H9 (cell line): ENCODE data around the gene BUD13. TPM values are rescaled to one million over a fixed set of nuclear protein-coding genes. Genes with fewer than 3 reads are reported as not detected.

Experiments
- DNase-seq: peaks from one replicate; pipeline ENCODE4 v3.0.0-alpha.2; 2017
- H2AFZ ChIP-seq: one replicate; pipeline ENCODE4 v1.6.1; 2013; ENCODE audit warnings: mild to moderate bottlenecking, low read length, control low read depth, moderate library complexity
- H2AK5ac ChIP-seq: 2 replicates; pipeline ENCODE4 v1.6.1; 2013; ENCODE audit warnings: low read length, control low read depth, mixed read lengths; ENCODE audit not compliant: insufficient read length
- H2BK120ac ChIP-seq: one replicate; pipeline ENCODE4 v1.6.1; 2013; ENCODE audit warnings: low read depth, mild to moderate bottlenecking, low read length, control low read depth, inconsistent platforms; ENCODE audit not compliant: poor library complexity, severe bottlenecking
- H2BK12ac ChIP-seq: 2 replicates; pipeline ENCODE4 v1.6.1; 2013; ENCODE audit warnings: low read length, control low read depth, mixed read lengths, low read depth; ENCODE audit not compliant: insufficient read length
- H2BK15ac ChIP-seq: 2 replicates; pipeline ENCODE4 v1.6.1; 2013; ENCODE audit warnings: low read depth, low read length, control low read depth
- H2BK20ac ChIP-seq: one replicate; pipeline ENCODE4 v1.6.1; 2013; ENCODE audit warnings: low read depth, mild to moderate bottlenecking, low read length, control low read depth, inconsistent platforms; ENCODE audit not compliant: poor library complexity, severe bottlenecking
- H2BK5ac ChIP-seq: 2 replicates; pipeline ENCODE4 v1.6.1; 2013; ENCODE audit warnings: low read length, control low read depth, mixed read lengths; ENCODE audit not compliant: insufficient read length
- H3K14ac ChIP-seq: 2 replicates; pipeline ENCODE4 v1.6.1; 2013; ENCODE audit warnings: low read length, control low read depth; ENCODE audit not compliant: insufficient read depth
- H3K18ac ChIP-seq: 2 replicates; pipeline ENCODE4 v1.6.1; 2013; ENCODE audit warnings: low read depth, mild to moderate bottlenecking, mixed read lengths, low read length, control low read depth; ENCODE audit not compliant: insufficient read length
- H3K23ac ChIP-seq: 2 replicates; pipeline ENCODE4 v1.6.1; 2013; ENCODE audit warnings: low read length, control low read depth, mixed read lengths, low read depth; ENCODE audit not compliant: insufficient read length
- H3K23me2 ChIP-seq: 2 replicates; pipeline ENCODE4 v1.6.1; 2013; ENCODE audit warnings: low read depth, mild to moderate bottlenecking, mixed read lengths, low read length, control low read depth; ENCODE audit not compliant: insufficient read length, poor library complexity, severe bottlenecking
- H3K27ac ChIP-seq: 2 replicates; pipeline ENCODE4 v1.5.1; 2013; ENCODE audit warnings: low read length, control low read depth, mixed read lengths, low read depth; ENCODE audit not compliant: insufficient read length
- H3K27me3 ChIP-seq: 2 replicates; pipeline ENCODE4 v1.6.1; 2013; ENCODE audit warnings: low read length, control low read depth, inconsistent platforms; ENCODE audit not compliant: insufficient read depth
- H3K4ac ChIP-seq: 2 replicates; pipeline ENCODE4 v1.6.1; 2013; ENCODE audit warnings: low read depth, mild to moderate bottlenecking, control low read depth, inconsistent platforms, low read length, moderate library complexity
- H3K4me1 ChIP-seq: 2 replicates; pipeline ENCODE4 v1.6.1; 2013; ENCODE audit warnings: low read length, control low read depth, inconsistent platforms; ENCODE audit not compliant: insufficient read depth
- H3K4me2 ChIP-seq: 2 replicates; pipeline ENCODE4 v1.6.1; 2013; ENCODE audit warnings: low read length, control low read depth, mixed read lengths; ENCODE audit not compliant: insufficient read length, insufficient read depth
- H3K56ac ChIP-seq: 2 replicates; pipeline ENCODE4 v1.6.1; 2013; ENCODE audit warnings: low read depth, mild to moderate bottlenecking, mixed read lengths, low read length, control low read depth; ENCODE audit not compliant: insufficient read length
- H3K79me1 ChIP-seq: 2 replicates; pipeline ENCODE4 v1.6.1; 2013; ENCODE audit warnings: low read depth, mild to moderate bottlenecking, moderate library complexity, low read length, control low read depth, inconsistent platforms; ENCODE audit not compliant: insufficient read depth, poor library complexity, severe bottlenecking
- H3K79me2 ChIP-seq: 2 replicates; pipeline ENCODE4 v1.6.1; 2013; ENCODE audit warnings: low read length, control low read depth, inconsistent platforms; ENCODE audit not compliant: insufficient read depth
- H3K9ac ChIP-seq: 2 replicates; pipeline ENCODE4 v1.6.1; 2013; ENCODE audit warnings: low read length, control low read depth, mixed read lengths; ENCODE audit not compliant: insufficient read length; ENCODE audit errors: extremely low read depth
- H3K9me3 ChIP-seq: one replicate; pipeline ENCODE4 v1.6.1; 2013; ENCODE audit warnings: low read depth, low read length, inconsistent platforms; ENCODE audit not compliant: control insufficient read depth
- H3T11ph ChIP-seq: one replicate; pipeline ENCODE4 v1.6.1; 2013; ENCODE audit warnings: mild to moderate bottlenecking, low read length, control low read depth, inconsistent platforms
- H4K20me1 ChIP-seq: one replicate; pipeline ENCODE4 v1.6.1; 2013; ENCODE audit not compliant: control insufficient read depth, insufficient read length, insufficient read depth
- H4K5ac ChIP-seq: 2 replicates; pipeline ENCODE4 v1.6.1; 2013; ENCODE audit warnings: low read depth, mild to moderate bottlenecking, mixed read lengths, low read length, control low read depth; ENCODE audit not compliant: insufficient read length
- H4K8ac ChIP-seq: replicated peaks from 2 replicates; pipeline ENCODE4 v1.6.1; 2013; ENCODE audit warnings: low read length, control low read depth, mixed read lengths, low read depth; ENCODE audit not compliant: insufficient read length
- H4K91ac ChIP-seq: 2 replicates; pipeline ENCODE4 v1.6.1; 2013; ENCODE audit warnings: low read depth, mild to moderate bottlenecking, moderate library complexity, mixed read lengths, low read length, control low read depth; ENCODE audit not compliant: insufficient read length
- H3K27ac Mint-ChIP-seq, 3 experiments: 2 replicates in 2 of 3; 3 replicates in 1 of 3; pipeline ENCODE4 v1.8.0; 2020 to 2021; ENCODE audit warnings: mixed read lengths in 3 of 3, mild to moderate bottlenecking in 1 of 3, moderate library complexity in 1 of 3
- H3K27me3 Mint-ChIP-seq: 2 replicates; pipeline ENCODE4 v1.8.0; 2021; ENCODE audit warnings: low read depth, mild to moderate bottlenecking, moderate library complexity, mixed read lengths
- H3K36me3 Mint-ChIP-seq, 3 experiments: 2 replicates in 2 of 3; 3 replicates in 1 of 3; pipeline ENCODE4 v1.8.0; 2020 to 2021; ENCODE audit warnings: low read depth in 3 of 3, mixed read lengths in 3 of 3; ENCODE audit not compliant: insufficient read depth in 1 of 3
- H3K4me1 Mint-ChIP-seq, 2 experiments: 2 replicates each; pipeline ENCODE4 v1.8.0; 2020; ENCODE audit warnings: mixed read lengths in 2 of 2
- H3K4me3 Mint-ChIP-seq, 2 experiments: 2 replicates in 1 of 2; 3 replicates in 1 of 2; pipeline ENCODE4 v1.8.0; 2020 to 2021; ENCODE audit warnings: mild to moderate bottlenecking in 2 of 2, mixed read lengths in 2 of 2, moderate library complexity in 1 of 2
- H3K9me3 Mint-ChIP-seq, 2 experiments: 2 replicates in 1 of 2; 3 replicates in 1 of 2; pipeline ENCODE4 v1.8.0; 2020; ENCODE audit warnings: mild to moderate bottlenecking in 2 of 2, mixed read lengths in 2 of 2, moderate library complexity in 1 of 2
- CTCF ChIP-seq: fragments of 200-600 bp; sonication (generic); conservative IDR thresholded peaks from 3 replicates; pipeline ENCODE4 v1.8.0; 2021; ENCODE audit warnings: antibody characterized with exemption, mild to moderate bottlenecking
- WGBS: extraction: QIAGEN DNeasy Blood & Tissue Kit; methylation state at CpG from one replicate; pipeline ENCODE4 v1.1.7; 2013; ENCODE audit warnings: missing lambda C conversion rate, low lambda C conversion rate, mixed read lengths; ENCODE audit not compliant: insufficient read length; ENCODE audit errors: extremely low coverage; 5-methylcytosine and 5-hydroxymethylcytosine counted together
- total RNA-seq: library from RNA; stranded (reverse); gene quantifications from 2 replicates; pipeline ENCODE4 v1.2.1, GENCODE V29; 2021

Gene BUD13
- total RNA-seq, 1 experiment from 2014 or later: 30.0 TPM

- Histone ChIP-seq H3K14ac (no peak overlapping the region), H4K8ac (no peak overlapping the region), H2BK120ac (no peak overlapping the region), H3K9ac (no peak overlapping the region), H3K79me2 (no peaks in the 10 kb centered on the region), H2BK12ac (no peak overlapping the region), H3K79me1 (no peaks in the 10 kb centered on the region), H3K4me2 (no peak overlapping the region), H4K91ac (no peak overlapping the region), H3K23me2 (no peaks in the 10 kb centered on the region), H3K9me3 (no peaks in the 10 kb centered on the region), H4K5ac (no peak overlapping the region), H3K4me1 (no peaks in the 10 kb centered on the region; the same call in 1 of the 2 replicates), H3K23ac (no peak overlapping the region), H3K27ac (no peak overlapping the region), H2BK20ac (no peak overlapping the region), H3K4ac (no peak overlapping the region), H3K27me3 (no peaks in the 10 kb centered on the region; the same call in 1 of the 2 replicates), H2AFZ (no peak overlapping the region), H2AK5ac (no peak overlapping the region), H4K20me1 (no peaks in the 10 kb centered on the region), H3T11ph (no peak overlapping the region), H3K18ac (no peak overlapping the region), H2BK5ac (no peak overlapping the region), H3K56ac (no peak overlapping the region), H2BK15ac (no peak overlapping the region)
- H3K4me1 Mint-ChIP-seq: peaks cover 9 to 19% of the 10 kb centered on the region in 2 experiments
- no peak overlapping the region for H3K27ac Mint-ChIP-seq
- no peak for DNase-seq
- no peaks in the 10 kb centered on the region for H3K9me3 Mint-ChIP-seq
- WGBS: no CpG with 5 or more reads among the region's 1 CpG
- no peak overlapping the region for H3K4me3 Mint-ChIP-seq
- no peak for TF ChIP-seq CTCF
- peaks cover 20% of the 10 kb centered on the region for H3K27me3 Mint-ChIP-seq
- no peaks in the 10 kb centered on the region for H3K36me3 Mint-ChIP-seq
Measured at GRCh38 chr11:116793772-116794097, 20.9 kb upstream of the BUD13 start.
